Small intestine (tissue), 16 donors: ENCODE data around the gene KLF13. TPM values are rescaled to one million over a fixed set of nuclear protein-coding genes. Genes with fewer than 3 reads are reported as not detected.

ENCODE experiments used
- DNase-seq, 2 donors: peaks; one replicate each; pipeline versions ENCODE4 v3.0.0 to v3.0.0-alpha.2; 2013
- FAIRE-seq: peaks from 2 replicates; lab custom pipeline; 2012; peaks lifted over from hg19 to GRCh38; lab: Jason Lieb, UNC
- H3K27ac ChIP-seq, 3 donors: one replicate each; pipeline ENCODE4 v1.5.1; 2013; ENCODE audit warnings: low read length in 2 of 3, mild to moderate bottlenecking in 2 of 3, control low read depth in 1 of 3, inconsistent platforms in 1 of 3, low read depth in 1 of 3, moderate library complexity in 1 of 3
- H3K27me3 ChIP-seq, 3 donors: one replicate each; pipeline ENCODE4 v1.6.1; 2013; ENCODE audit warnings: low read length in 3 of 3, inconsistent platforms in 1 of 3; ENCODE audit not compliant: control insufficient read depth in 3 of 3, insufficient read depth in 3 of 3
- H3K36me3 ChIP-seq, 3 donors: one replicate each; pipeline ENCODE4 v1.6.1; 2013; ENCODE audit warnings: low read length in 3 of 3, inconsistent platforms in 1 of 3, low read depth in 1 of 3, mild to moderate bottlenecking in 1 of 3, moderate library complexity in 1 of 3; ENCODE audit not compliant: control insufficient read depth in 3 of 3, insufficient read depth in 2 of 3
- H3K4me1 ChIP-seq, 3 donors: one replicate each; pipeline ENCODE4 v1.6.1; 2013; ENCODE audit warnings: low read length in 2 of 3, inconsistent platforms in 1 of 3, low read depth in 1 of 3, mild to moderate bottlenecking in 1 of 3, moderate library complexity in 1 of 3; ENCODE audit not compliant: control insufficient read depth in 3 of 3, insufficient read depth in 2 of 3
- H3K4me3 ChIP-seq, 3 donors: one replicate each; pipeline ENCODE4 v1.5.1; 2013; ENCODE audit warnings: low read length in 3 of 3, control low read depth in 1 of 3, inconsistent platforms in 1 of 3, low read depth in 1 of 3, mild to moderate bottlenecking in 1 of 3, moderate library complexity in 1 of 3
- H3K9me3 ChIP-seq, 2 donors: one replicate each; pipeline ENCODE4 v1.6.1; 2013; ENCODE audit warnings: low read depth in 1 of 2, low read length in 1 of 2; ENCODE audit not compliant: control insufficient read depth in 2 of 2, insufficient read depth in 1 of 2
- WGBS, 3 donors: extraction: QIAGEN DNeasy Blood & Tissue Kit; methylation state at CpG; one replicate each; pipeline ENCODE4 v1.1.7; 2013; 5-methylcytosine and 5-hydroxymethylcytosine counted together
- long read RNA-seq, 10 donors: transcript quantifications; one replicate each; lab custom pipeline, GENCODE V29; 2026
- polyA plus RNA-seq, 4 donors: library from polyadenylated mRNA; stranded (reverse) in 3 of 4; unstranded in 1 of 4; fragments of 200-250 nt in 3 of 4; fragments of 120-200 nt in 1 of 4; gene quantifications; one replicate each; pipeline versions ENCODE4 v1.2.1 to v1.2.3, GENCODE V29; 2013
- donor health status: healthy with polysubstance abuse.
- donor health status: control.
- donor health status: control.
- donor health status: Bipolar disorder and iron deficiency.
- donor health status: healthy.

KLF13 gene
- 10 to 100 TPM; 50.6 to 61.3 (median 51.9) TPM for polyA plus RNA-seq
- long read RNA-seq, donor 1, result 0 reads
- long read RNA-seq, donor 2, full-length matches to known transcripts, result 10 of 10 reads
- long read RNA-seq, donor 2, partial matches to known transcripts, result 0 of 10 reads
- long read RNA-seq, donor 2, other reads (novel, unspliced or antisense), result 0 of 10 reads
- long read RNA-seq, donor 3, full-length matches to known transcripts, result 6 of 6 reads
- long read RNA-seq, donor 3, partial matches to known transcripts, result 0 of 6 reads
- long read RNA-seq, donor 3, other reads (novel, unspliced or antisense), result 0 of 6 reads
- long read RNA-seq, donor 4, full-length matches to known transcripts, result 1 of 1 reads
- long read RNA-seq, donor 4, partial matches to known transcripts, result 0 of 1 reads
- long read RNA-seq, donor 4, other reads (novel, unspliced or antisense), result 0 of 1 reads
- long read RNA-seq, donor 5, full-length matches to known transcripts, result 4 of 4 reads
- long read RNA-seq, donor 5, partial matches to known transcripts, result 0 of 4 reads
- long read RNA-seq, donor 5, other reads (novel, unspliced or antisense), result 0 of 4 reads
- long read RNA-seq, donor 6, full-length matches to known transcripts, result 3 of 3 reads
- long read RNA-seq, donor 6, partial matches to known transcripts, result 0 of 3 reads
- long read RNA-seq, donor 6, other reads (novel, unspliced or antisense), result 0 of 3 reads
- long read RNA-seq, donor 7, result 0 reads
- long read RNA-seq, donor 8, full-length matches to known transcripts, result 3 of 3 reads
- long read RNA-seq, donor 8, partial matches to known transcripts, result 0 of 3 reads
- long read RNA-seq, donor 8, other reads (novel, unspliced or antisense), result 0 of 3 reads
- long read RNA-seq, donor 9, full-length matches to known transcripts, result 2 of 2 reads
- long read RNA-seq, donor 9, partial matches to known transcripts, result 0 of 2 reads
- long read RNA-seq, donor 9, other reads (novel, unspliced or antisense), result 0 of 2 reads
- long read RNA-seq, donor 10, full-length matches to known transcripts, result 14 of 14 reads
- long read RNA-seq, donor 10, partial matches to known transcripts, result 0 of 14 reads
- long read RNA-seq, donor 10, other reads (novel, unspliced or antisense), result 0 of 14 reads

GRCh38 chr15:31326156-31326874, at the start of gene KLF13:
Gene KLF13, plus strand, starts transcription at chr15:31326835. Its CDS starts 378 bp downstream, at chr15:31327213.
- H3K27ac ChIP-seq, result peak within 1 kb of the TSS; percentile 96 to 100 (median 100)
- WGBS, 3 donors, result 0 to 1% (median 0%) methylated on average over 58 to 99 of the region's 99 CpGs
- H3K4me3 ChIP-seq, result peak within 1 kb of the TSS; percentile 63 to 94 (median 77)
- peaks cover 0 to 16% (median 0%) of the 10 kb centered on the region in 3 donors for H3K36me3 ChIP-seq
- no peaks in the 10 kb centered on the region for H3K27me3 ChIP-seq
- H3K9me3 ChIP-seq, result no peaks in the 10 kb centered on the region
- peak; percentile 99 for DNase-seq
- FAIRE-seq, result no peak
- peaks cover 8 to 28% (median 15%) of the 10 kb centered on the region in 3 donors for H3K4me1 ChIP-seq

GRCh38 chr15:31277335-31278060, 49.1 kb upstream of the KLF13 start:
- Histone ChIP-seq H3K27ac (no peak overlapping the region), H3K27me3 (peaks cover 0 to 2% (median 0%) of the 10 kb centered on the region in 3 donors), H3K36me3 (no peaks in the 10 kb centered on the region), H3K4me1 (peaks cover 0 to 30% (median 0%) of the 10 kb centered on the region in 3 donors), H3K9me3 (no peaks in the 10 kb centered on the region), H3K4me3 (no peak overlapping the region)
- 93 to 99% (median 97%) methylated on average over 4 of the region's 4 CpGs for WGBS, 3 donors
- no peak for FAIRE-seq
- DNase-seq, result no peak

- H3K9me3 ChIP-seq, result no peaks in the 10 kb centered on the region
- 86 to 90% (median 87%) methylated on average over 6 of the region's 6 CpGs for WGBS, 3 donors
- H3K27ac ChIP-seq, result no peak overlapping the region
- DNase-seq (no peak), FAIRE-seq (no peak)
- H3K4me3 ChIP-seq, result no peak overlapping the region
- H3K4me1 ChIP-seq, result peaks cover 0 to 25% (median 0%) of the 10 kb centered on the region in 3 donors
- peaks cover 0 to 2% (median 0%) of the 10 kb centered on the region in 3 donors for H3K27me3 ChIP-seq
- no peaks in the 10 kb centered on the region for H3K36me3 ChIP-seq
Observed at GRCh38 chr15:31278061-31278445, 48.6 kb upstream of the KLF13 start.

- peaks cover 0 to 2% (median 0%) of the 10 kb centered on the region in 3 donors for H3K27me3 ChIP-seq
- no peak for DNase-seq
- peaks cover 0 to 22% (median 0%) of the 10 kb centered on the region in 3 donors for H3K4me1 ChIP-seq
- H3K36me3 ChIP-seq, result no peaks in the 10 kb centered on the region
- H3K27ac ChIP-seq, result no peak overlapping the region
- H3K4me3 ChIP-seq, result no peak overlapping the region
- WGBS, 3 donors, result 95 to 97% (median 97%) methylated on average over 16 to 18 of the region's 18 CpGs
- no peak for FAIRE-seq
- no peaks in the 10 kb centered on the region for H3K9me3 ChIP-seq
Observed at GRCh38 chr15:31278544-31279220, 48.0 kb upstream of the KLF13 start.

GRCh38 chr15:31279221-31280045, 47.2 kb upstream of the KLF13 start:
- H3K4me3 ChIP-seq, result no peak overlapping the region
- no peak for FAIRE-seq
- peaks cover 0 to 2% (median 0%) of the 10 kb centered on the region in 3 donors for H3K27me3 ChIP-seq
- 49 to 74% (median 62%) methylated on average over 11 of the region's 11 CpGs for WGBS, 3 donors
- no peaks in the 10 kb centered on the region for H3K36me3 ChIP-seq
- peaks cover 0 to 21% (median 0%) of the 10 kb centered on the region in 3 donors for H3K4me1 ChIP-seq
- no peaks in the 10 kb centered on the region for H3K9me3 ChIP-seq
- peak overlapping the region in 1 of 3 donors; percentile 45 for H3K27ac ChIP-seq
- DNase-seq, result no peak

- Histone ChIP-seq H3K27me3 (peaks cover 0 to 2% (median 0%) of the 10 kb centered on the region in 3 donors), H3K9me3 (no peaks in the 10 kb centered on the region), H3K36me3 (no peaks in the 10 kb centered on the region), H3K4me1 (peaks cover 0 to 13% (median 0%) of the 10 kb centered on the region in 3 donors), H3K27ac (peak overlapping the region in 1 of 3 donors; percentile 45), H3K4me3 (no peak overlapping the region)
- peak in 1 of 2 donors; percentile 84 for DNase-seq
- 17 to 58% (median 37%) methylated on average over 16 of the region's 16 CpGs for WGBS, 3 donors
- no peak for FAIRE-seq
Observed at GRCh38 chr15:31280046-31280830, 46.4 kb upstream of the KLF13 start.
